ENCODE data around the gene MT2A.

MT2A gene

GRCh38 chr16:56591377-56592060 lies 16.9 kb upstream of the MT2A start:
- Histone ChIP-seq H3K4me2 (peak overlapping the region in 7 of 11 experiments; percentile 8 to 69 (median 59); a peak in 11 of 22 replicates), H4K20me1 (no peaks in the 10 kb centered on the region; a peak in 1 of 22 replicates), H3K4me3 (no peak overlapping the region), H3K4me1 (peaks cover 0 to 19% (median 7%) of the 10 kb centered on the region in 10 experiments; a peak in 13 of 20 replicates), H3K27me3 (peaks cover 18 to 30% (median 21%) of the 10 kb centered on the region in 11 experiments), H3K9me3 (replicated peaks in 1 of 11) (peaks cover 0 to 5% (median 0%) of the 10 kb centered on the region in 11 experiments; a peak in 2 of 22 replicates), H3K27ac (no peak overlapping the region), H3K9ac (no peak overlapping the region), H3K36me3 (no peaks in the 10 kb centered on the region)
- no peak for TF ChIP-seq Cebpa-rat (IDR thresholded peaks at IDR 0.05)

- H3K4me3 ChIP-seq = no peak overlapping the region
- no peak overlapping the region for H3K27ac ChIP-seq
- peaks cover 0 to 5% (median 0%) of the 10 kb centered on the region in 11 experiments; a peak in 3 of 22 replicates for H3K9me3 ChIP-seq (replicated peaks in 1 of 11)
- H3K27me3 ChIP-seq = peaks cover 16 to 22% (median 18%) of the 10 kb centered on the region in 11 experiments
- no peak overlapping the region for H3K4me2 ChIP-seq
- peaks cover 0 to 19% (median 7%) of the 10 kb centered on the region in 10 experiments; a peak in 13 of 20 replicates for H3K4me1 ChIP-seq
- H4K20me1 ChIP-seq = no peaks in the 10 kb centered on the region; a peak in 1 of 22 replicates
- no peak overlapping the region for H3K9ac ChIP-seq
- TF ChIP-seq Cebpa-rat (IDR thresholded peaks at IDR 0.05) = no peak
- no peaks in the 10 kb centered on the region for H3K36me3 ChIP-seq
Measured at GRCh38 chr16:56593573-56594291, 14.7 kb upstream of the MT2A start.

- Histone ChIP-seq H3K27ac (no peak overlapping the region), H3K4me2 (no peak overlapping the region), H3K4me1 (peaks cover 0 to 19% (median 7%) of the 10 kb centered on the region in 10 experiments; a peak in 13 of 20 replicates), H3K9ac (no peak overlapping the region), H3K4me3 (no peak overlapping the region), H3K27me3 (peaks cover 10 to 17% (median 13%) of the 10 kb centered on the region in 11 experiments), H3K9me3 (replicated peaks in 1 of 11) (peaks cover 0 to 5% (median 0%) of the 10 kb centered on the region in 11 experiments; a peak in 3 of 22 replicates), H4K20me1 (no peaks in the 10 kb centered on the region; a peak in 1 of 22 replicates), H3K36me3 (no peaks in the 10 kb centered on the region)
- no peak for TF ChIP-seq Cebpa-rat (IDR thresholded peaks at IDR 0.05)
Measured at GRCh38 chr16:56594292-56594619, 14.1 kb upstream of the MT2A start.

GRCh38 chr16:56600398-56600999 lies 7.9 kb upstream of the MT2A start:
- Histone ChIP-seq H3K9ac (no peak overlapping the region), H3K4me2 (no peak overlapping the region)

GRCh38 chr16:56601325-56601724 lies 7.1 kb upstream of the MT2A start:
- Histone ChIP-seq H3K4me3 (no peak overlapping the region), H3K9ac (no peak overlapping the region), H3K27me3 (no peaks in the 10 kb centered on the region), H3K4me1 (peaks cover 0 to 6% (median 0%) of the 10 kb centered on the region in 10 experiments; a peak in 2 of 20 replicates), H4K20me1 (no peaks in the 10 kb centered on the region), H3K4me2 (no peak overlapping the region), H3K27ac (no peak overlapping the region), H3K9me3 (replicated peaks in 1 of 11) (no peaks in the 10 kb centered on the region; a peak in 1 of 22 replicates), H3K36me3 (no peaks in the 10 kb centered on the region)
- no peak for TF ChIP-seq Cebpa-rat (IDR thresholded peaks at IDR 0.05)

More at GRCh38 chr16:56600398-56600999, 7.9 kb upstream of the MT2A start:
- H3K36me3 ChIP-seq = no peaks in the 10 kb centered on the region
- no peak overlapping the region for H3K27ac ChIP-seq
- H3K4me1 ChIP-seq = peaks cover 0 to 2% (median 0%) of the 10 kb centered on the region in 10 experiments; a peak in 1 of 20 replicates
- no peak overlapping the region for H3K4me3 ChIP-seq
- TF ChIP-seq Cebpa-rat (IDR thresholded peaks at IDR 0.05) = no peak
- no peaks in the 10 kb centered on the region for H3K27me3 ChIP-seq
- no peaks in the 10 kb centered on the region; a peak in 1 of 22 replicates for H3K9me3 ChIP-seq (replicated peaks in 1 of 11)
- H4K20me1 ChIP-seq = no peaks in the 10 kb centered on the region

- Histone ChIP-seq H3K27me3 (no peaks in the 10 kb centered on the region), H3K4me2 (no peak overlapping the region), H4K20me1 (no peaks in the 10 kb centered on the region), H3K9ac (no peak overlapping the region), H3K9me3 (replicated peaks in 1 of 11) (no peaks in the 10 kb centered on the region), H3K4me3 (no peak overlapping the region), H3K4me1 (peaks cover 16 to 23% (median 18%) of the 10 kb centered on the region in 10 experiments), H3K36me3 (no peaks in the 10 kb centered on the region), H3K27ac (no peak overlapping the region)
- no peak for TF ChIP-seq Cebpa-rat (IDR thresholded peaks at IDR 0.05)
Measured at GRCh38 chr16:56603589-56603988, 4.8 kb upstream of the MT2A start.

GRCh38 chr16:56604966-56605365 lies 3.4 kb upstream of the MT2A start:
- no peaks in the 10 kb centered on the region for H3K27me3 ChIP-seq
- TF ChIP-seq Cebpa-rat (IDR thresholded peaks at IDR 0.05) = no peak
- no peak overlapping the region for H3K27ac ChIP-seq
- H3K9ac ChIP-seq = no peak overlapping the region
- no peaks in the 10 kb centered on the region for H3K36me3 ChIP-seq
- peaks cover 24 to 37% (median 31%) of the 10 kb centered on the region in 10 experiments for H3K4me1 ChIP-seq
- 0 out of 22 replicates have a peak, but pooled peaks cover 0 to 6% (median 0%) of the 10 kb centered on the region in 11 experiments for H4K20me1 ChIP-seq
- H3K4me2 ChIP-seq = no peak overlapping the region
- H3K4me3 ChIP-seq = no peak overlapping the region
- no peaks in the 10 kb centered on the region for H3K9me3 ChIP-seq (replicated peaks in 1 of 11)

- Histone ChIP-seq H3K9ac (no peak overlapping the region), H4K20me1 (0 out of 22 replicates have a peak, but pooled peaks cover 0 to 6% (median 0%) of the 10 kb centered on the region in 11 experiments), H3K36me3 (no peaks in the 10 kb centered on the region), H3K4me1 (peaks cover 29 to 42% (median 36%) of the 10 kb centered on the region in 10 experiments), H3K27me3 (no peaks in the 10 kb centered on the region), H3K4me3 (no peak overlapping the region), H3K27ac (no peak overlapping the region), H3K4me2 (peak overlapping the region in 2 of 11 experiments; percentile 0 to 27; a peak in 2 of 22 replicates), H3K9me3 (replicated peaks in 1 of 11) (no peaks in the 10 kb centered on the region)
- TF ChIP-seq Cebpa-rat (IDR thresholded peaks at IDR 0.05) = no peak
Measured at GRCh38 chr16:56605475-56605874, 2.9 kb upstream of the MT2A start.

- H3K27me3 ChIP-seq = no peaks in the 10 kb centered on the region
- no peaks in the 10 kb centered on the region for H3K36me3 ChIP-seq
- H4K20me1 ChIP-seq = 0 out of 22 replicates have a peak, but pooled peaks cover 0 to 6% (median 0%) of the 10 kb centered on the region in 11 experiments
- no peaks in the 10 kb centered on the region for H3K9me3 ChIP-seq (replicated peaks in 1 of 11)
- H3K4me3 ChIP-seq = no peak overlapping the region
- peaks cover 35 to 48% (median 42%) of the 10 kb centered on the region in 10 experiments for H3K4me1 ChIP-seq
- no peak for TF ChIP-seq Cebpa-rat (IDR thresholded peaks at IDR 0.05)
- H3K27ac ChIP-seq = no peak overlapping the region; a peak in 1 of 22 replicates
- H3K9ac ChIP-seq = no peak overlapping the region
- H3K4me2 ChIP-seq = peak overlapping the region in 1 of 11 experiments; percentile 98; a peak in 1 of 22 replicates
Measured at GRCh38 chr16:56606071-56606475, 2.3 kb upstream of the MT2A start.
